Measurements from ENCODE around the gene STIM2. TPM values are rescaled to one million over a fixed set of nuclear protein-coding genes. Genes with fewer than 3 reads are reported as not detected.

Gene STIM2
- total and polyA plus RNA-seq, 10 of the 15 experiments (the other 5 are each of a cell fraction or from before 2014, with no cell fraction given), result 4.7 to 41.5 (median 16.9) TPM

DNA sequence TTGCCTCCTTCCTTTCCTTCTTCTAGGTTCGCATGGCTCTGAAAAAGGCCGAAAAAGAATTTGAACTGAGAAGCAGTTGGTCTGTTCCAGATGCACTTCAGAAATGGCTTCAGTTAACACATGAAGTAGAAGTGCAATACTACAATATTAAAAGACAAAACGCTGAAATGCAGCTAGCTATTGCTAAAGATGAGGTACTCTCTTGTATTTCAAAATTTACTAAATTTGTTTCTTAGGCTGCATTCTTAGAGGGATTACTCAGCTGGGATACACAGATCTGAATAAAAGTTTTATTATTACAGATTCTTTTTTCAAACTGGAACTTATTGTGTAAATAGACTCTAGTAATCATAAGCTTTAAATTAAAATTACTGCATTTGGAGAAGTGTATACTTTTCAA lies 146.9 kb downstream of the STIM2 start (continued):
- TF ChIP-seq USF1 (IDR thresholded peaks at IDR 0.05; ENCODE audit: borderline replicate concordance, extremely low read length, insufficient read depth, low read depth, low read length), result no peak
- no peak for TF ChIP-seq SUZ12 (IDR thresholded peaks at IDR 0.05; ENCODE audit: unreplicated experiment)
- no peak for TF ChIP-seq CEBPB (IDR thresholded peaks at IDR 0.05; ENCODE audit: borderline replicate concordance in 1 of 2, low read depth in 2 of 2, low read length in 2 of 2)
- TF ChIP-seq SRF (IDR thresholded peaks at IDR 0.05; ENCODE audit: low read depth in 2 of 2, low read length in 2 of 2), result no peak
- no peak for TF ChIP-seq ATF7 (IDR thresholded peaks at IDR 0.05; ENCODE audit: low read depth)

DNA sequence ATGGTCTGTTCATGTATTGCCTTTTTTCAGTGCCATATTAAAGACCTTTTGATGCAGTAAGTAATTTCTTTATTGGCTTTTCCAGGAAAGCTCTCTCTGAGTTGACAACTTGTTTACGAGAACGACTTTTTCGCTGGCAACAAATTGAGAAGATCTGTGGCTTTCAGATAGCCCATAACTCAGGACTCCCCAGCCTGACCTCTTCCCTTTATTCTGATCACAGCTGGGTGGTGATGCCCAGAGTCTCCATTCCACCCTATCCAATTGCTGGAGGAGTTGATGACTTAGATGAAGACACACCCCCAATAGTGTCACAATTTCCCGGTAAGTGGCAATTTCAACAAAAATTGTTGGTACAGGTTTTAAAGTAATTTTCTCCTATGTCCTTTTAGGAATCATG lies 148.0 kb downstream of the STIM2 start:
- Histone ChIP-seq H4K20me1 (ENCODE audit: control insufficient read depth, insufficient read depth) (no peaks in the 10 kb centered on the region), H3K4me1 (ENCODE audit: control insufficient read depth, insufficient read depth, low read length) (peaks cover 2% of the 10 kb centered on the region; the same call in 1 of the 2 replicates), H3K36me3 (ENCODE audit: control insufficient read depth in 2 of 2, insufficient read depth in 2 of 2, low read length in 1 of 2) (peaks cover 0 to 2% of the 10 kb centered on the region in 2 experiments; a peak in 1 of 4 replicates), H3K9ac (ENCODE audit: control insufficient read depth, insufficient read depth, low read length) (no peak overlapping the region), H2AFZ (ENCODE audit: control insufficient read depth, low read depth, low read length) (no peak overlapping the region), H3K4me3 (no peak overlapping the region), H3K79me2 (ENCODE audit: control insufficient read depth, insufficient read depth, low read length) (no peaks in the 10 kb centered on the region), H3K9me3 (replicated peaks; ENCODE audit: control insufficient read depth, insufficient read depth, low read length) (no peaks in the 10 kb centered on the region), H3K27me3 (replicated peaks in 1 of 2; ENCODE audit: control insufficient read depth in 2 of 2, insufficient read depth in 2 of 2, low read length in 1 of 2) (no peaks in the 10 kb centered on the region), H3K27ac (ENCODE audit: control insufficient read depth, insufficient read depth) (no peak overlapping the region), H3K4me2 (ENCODE audit: control insufficient read depth, insufficient read depth) (no peak overlapping the region)
- ATAC-seq (no peak), FAIRE-seq (no peak), DNase-seq (ENCODE audit: low read depth, low spot score) (no peak)
- BruUV-seq (replicated peaks), result no TSS peak
- 97% methylated on average over 4 of the region's 4 CpGs for WGBS (ENCODE audit: insufficient coverage, insufficient replicate concordance, low lambda C conversion rate, missing lambda C conversion rate)
- ChIA-PET POLR2A (no interaction called here), RAD21 (ENCODE audit: unreplicated experiment) (interaction anchor here (1.4 to 4.3 kb wide), 8 partner anchors 121 to 287 kb away, joined by 3 to 21 read pairs (median 6); partner anchors contain the start of gene STIM2), CTCF (interaction anchor here (1.4 to 6.8 kb wide), 3 partner anchors 221 to 574 kb away, joined by 3 to 78 read pairs (median 19); no protein-coding TSS in a partner anchor), SMC1A (ENCODE audit: uncharacterized antibody, unreplicated experiment) (interaction anchor here (0.9 to 6.3 kb wide), 12 partner anchors 8 to 557 kb away, joined by 3 to 36 read pairs (median 6); no protein-coding TSS in a partner anchor)
- TF ChIP-seq SMAD5 (IDR thresholded peaks at IDR 0.05; ENCODE audit: low read depth), result no peak
- in situ Hi-C loops (cut with MboI), result loop anchor here (5.0 kb wide), 1 partner anchor 551 kb away; no protein-coding TSS in a partner anchor
- intact Hi-C loops (cut with micrococcal nuclease; ENCODE audit: unreplicated experiment), result no loop called here

Measured in GM12878 (cell line).